SK-N-SH (cell line): ENCODE measurements around the gene PLEKHA8. TPM values are rescaled to one million over a fixed set of nuclear protein-coding genes. Genes with fewer than 3 reads are reported as not detected.

Experiments
- CTCF ChIA-PET: fragments of 300-600, 350-600 bp; formaldehyde crosslinking; extraction: SDS; loops from one replicate; lab custom pipeline; 2021; lab: Yijun Ruan, JAX
- POLR2A ChIA-PET: fragments of 350-600 bp; sonication (Branson Sonifier 250); formaldehyde crosslinking; extraction: SDS; loops from one replicate; lab custom pipeline; 2020; ENCODE audit warnings: antibody characterized with exemption, inconsistent platforms; lab: Yijun Ruan, JAX
- DNase-seq: peaks from one replicate; pipeline ENCODE4 v3.0.0; 2012
- H2AFZ ChIP-seq: fragments of 200-600 bp; sonication (generic); 2 replicates; pipeline ENCODE4 v1.8.1; 2016; ENCODE audit warnings: antibody characterized with exemption, mild to moderate bottlenecking, low read depth
- H3F3A ChIP-seq: fragments of 200-600 bp; sonication (generic); replicated peaks from 2 replicates; pipeline ENCODE3; 2016; ENCODE audit warnings: antibody characterized with exemption, mild to moderate bottlenecking; ENCODE audit not compliant: insufficient read depth
- H3K27ac ChIP-seq, 2 experiments: fragments of 200-500 bp in 1 of 2; fragments of 200-600 bp in 1 of 2; sonication (Bioruptor generic) in 1 of 2; sonication (generic), shearing (Covaris generic) in 1 of 2; 2 replicates each; pipeline versions ENCODE4 v1.5.1 to v1.6.1; 2014 to 2016; ENCODE audit warnings: low read depth in 2 of 2, inconsistent platforms in 1 of 2, low read length in 1 of 2, mild to moderate bottlenecking in 1 of 2, mixed read lengths in 1 of 2
- H3K27me3 ChIP-seq: fragments of 200-600 bp; sonication (generic), shearing (Covaris generic); 2 replicates; pipeline ENCODE4 v1.6.1; 2016; ENCODE audit warnings: mixed run types; ENCODE audit not compliant: insufficient read depth
- H3K36me3 ChIP-seq, 2 experiments: fragments of 200-500 bp in 1 of 2; fragments of 200-600 bp in 1 of 2; sonication (Bioruptor generic) in 1 of 2; sonication (generic) in 1 of 2; replicated peaks in 1 of 2; 2 replicates each; pipeline versions ENCODE3 to v1.5.1; 2014 to 2016; ENCODE audit warnings: low read length in 1 of 2, mild to moderate bottlenecking in 1 of 2; ENCODE audit not compliant: insufficient read depth in 2 of 2, control insufficient read depth in 1 of 2
- H3K4me1 ChIP-seq, 2 experiments: fragments of 200-500 bp in 1 of 2; fragments of 200-600 bp in 1 of 2; sonication (Bioruptor generic) in 1 of 2; sonication (generic), shearing (Covaris generic) in 1 of 2; 2 replicates each; pipeline versions ENCODE4 v1.5.1 to v1.6.1; 2014 to 2016; ENCODE audit warnings: low read depth in 1 of 2, low read length in 1 of 2, mixed run types in 1 of 2; ENCODE audit not compliant: insufficient read depth in 2 of 2, control insufficient read depth in 1 of 2
- H3K4me2 ChIP-seq: fragments of 200-600 bp; sonication (generic), shearing (Covaris generic); 2 replicates; pipeline ENCODE4 v1.6.1; 2017; ENCODE audit warnings: mixed run types
- H3K4me3 ChIP-seq, 2 experiments: fragments of 200-500 bp in 1 of 2; fragments of 200-600 bp in 1 of 2; sonication (Bioruptor generic) in 1 of 2; sonication (generic), shearing (Covaris generic) in 1 of 2; 2 replicates each; pipeline versions ENCODE4 v1.5.1 to v1.8.1; 2014 to 2016; ENCODE audit warnings: low read depth in 2 of 2, inconsistent platforms in 1 of 2, low read length in 1 of 2, mild to moderate bottlenecking in 1 of 2, mixed read lengths in 1 of 2, moderate library complexity in 1 of 2
- H3K79me2 ChIP-seq: fragments of 200-600 bp; sonication (generic); 2 replicates; pipeline ENCODE4 v1.8.1; 2017; ENCODE audit warnings: mild to moderate bottlenecking; ENCODE audit not compliant: insufficient read depth
- H3K9ac ChIP-seq: fragments of 200-600 bp; sonication (generic); 2 replicates; pipeline ENCODE4 v1.6.1; 2017; ENCODE audit warnings: mixed run types
- H3K9me2 ChIP-seq: fragments of 200-600 bp; sonication (generic); 2 replicates; pipeline ENCODE4 v1.6.1; 2017; ENCODE audit warnings: mixed run types
- H3K9me3 ChIP-seq: fragments of 200-600 bp; sonication (generic); 2 replicates; pipeline ENCODE4 v1.6.1; 2017; ENCODE audit warnings: mixed run types, mild to moderate bottlenecking, moderate library complexity
- H4K20me1 ChIP-seq: fragments of 200-600 bp; sonication (generic); 2 replicates; pipeline ENCODE4 v1.6.1; 2017; ENCODE audit warnings: mild to moderate bottlenecking, mixed run types; ENCODE audit not compliant: insufficient read depth
- CHD2 ChIP-seq: fragments of 150-350 bp; IDR thresholded peaks from 2 replicates; pipeline ENCODE4 v1.6.1; 2018; ENCODE audit warnings: low read length; ENCODE audit not compliant: partially characterized antibody
- ELF1 ChIP-seq: IDR thresholded peaks from 2 replicates; pipeline ENCODE4 v1.4.0; 2012
- EZH2phosphoT487 ChIP-seq: fragments of 200-600 bp; sonication (generic); IDR thresholded peaks from 2 replicates; pipeline ENCODE4 v1.6.1; 2017; ENCODE audit warnings: low read depth, mixed run types, mild to moderate bottlenecking, antibody characterized with exemption, moderate library complexity, borderline replicate concordance
- FOSL2 ChIP-seq: IDR thresholded peaks from 2 replicates; pipeline ENCODE4 v1.4.0; 2012; ENCODE audit warnings: low read depth, mild to moderate bottlenecking, moderate library complexity, borderline replicate concordance
- FOXJ3 ChIP-seq: sonication (generic); formaldehyde crosslinking; IDR thresholded peaks from 2 replicates; pipeline ENCODE4 v1.5.1; 2020; ENCODE audit warnings: mild to moderate bottlenecking, missing genetic modification reagents
- FOXM1 ChIP-seq: IDR thresholded peaks from 2 replicates; pipeline ENCODE4 v1.4.0; 2012; ENCODE audit warnings: low read depth, mild to moderate bottlenecking
- GABPA ChIP-seq: IDR thresholded peaks from 2 replicates; pipeline ENCODE4 v1.4.0; 2012; ENCODE audit warnings: low read depth, mild to moderate bottlenecking
- GATA2 ChIP-seq: sonication (generic); formaldehyde crosslinking; IDR thresholded peaks from 2 replicates; pipeline ENCODE4 v1.5.0; 2020; ENCODE audit warnings: mild to moderate bottlenecking, missing genetic modification reagents
- JUND ChIP-seq: IDR thresholded peaks from 2 replicates; pipeline ENCODE4 v1.4.0; 2012
- NRF1 ChIP-seq: IDR thresholded peaks from 2 replicates; pipeline ENCODE4 v1.6.1; 2012; ENCODE audit warnings: low read depth, mild to moderate bottlenecking, low read length
- POLR2AphosphoS5 ChIP-seq: IDR thresholded peaks from 2 replicates; pipeline ENCODE4 v1.6.1; 2012; ENCODE audit warnings: low read depth, low read length
- RAD21 ChIP-seq: IDR thresholded peaks from 2 replicates; pipeline ENCODE4 v1.6.1; 2012; ENCODE audit warnings: mild to moderate bottlenecking, low read length
- SIN3A ChIP-seq: IDR thresholded peaks from 2 replicates; pipeline ENCODE4 v1.6.1; 2012; ENCODE audit warnings: low read depth, mild to moderate bottlenecking, low read length, moderate library complexity, borderline replicate concordance
- SMC3 ChIP-seq: IDR thresholded peaks from 2 replicates; pipeline ENCODE4 v1.6.1; 2012; ENCODE audit warnings: low read depth, low read length, improper control_type of control experiment
- TEAD4 ChIP-seq: IDR thresholded peaks from 2 replicates; pipeline ENCODE4 v1.4.0; 2012; ENCODE audit warnings: mild to moderate bottlenecking, borderline replicate concordance; ENCODE audit not compliant: insufficient read depth
- WGBS: methylation state at CpG from one replicate; pipeline ENCODE4 v1.1.6; 2017; ENCODE audit warnings: low lambda C conversion rate; 5-methylcytosine and 5-hydroxymethylcytosine counted together
- polyA plus RNA-seq, 3 experiments: library from polyadenylated mRNA; depleted of rRNA; stranded (reverse); fragments of >200 nt; gene quantifications; 2 replicates each; pipeline ENCODE4 v1.2.3, GENCODE V29; 2012
- TF ChIP-seq, protein P1 (sequence below): IDR thresholded peaks from 2 replicates; pipeline ENCODE4 v1.6.1; 2012; ENCODE audit warnings: mild to moderate bottlenecking, low read depth, low read length, moderate library complexity
- TF ChIP-seq, protein P2 (sequence below): IDR thresholded peaks from 2 replicates; pipeline ENCODE4 v1.4.0; 2012; ENCODE audit warnings: low read depth
- TF ChIP-seq, protein P3 (sequence below): fragments of 200-600 bp; sonication (generic); IDR thresholded peaks from 2 replicates; pipeline ENCODE4 v1.6.1; 2017; ENCODE audit warnings: antibody characterized with exemption, mild to moderate bottlenecking, moderate library complexity
- TF ChIP-seq, protein P4 (sequence below): IDR thresholded peaks from 2 replicates; pipeline ENCODE4 v1.4.0; 2012; ENCODE audit warnings: low read depth, borderline replicate concordance

Gene PLEKHA8
- polyA plus RNA-seq, 1 of the 3 experiments (the other 2 are of a cell fraction) = 4.9 TPM

DNA sequence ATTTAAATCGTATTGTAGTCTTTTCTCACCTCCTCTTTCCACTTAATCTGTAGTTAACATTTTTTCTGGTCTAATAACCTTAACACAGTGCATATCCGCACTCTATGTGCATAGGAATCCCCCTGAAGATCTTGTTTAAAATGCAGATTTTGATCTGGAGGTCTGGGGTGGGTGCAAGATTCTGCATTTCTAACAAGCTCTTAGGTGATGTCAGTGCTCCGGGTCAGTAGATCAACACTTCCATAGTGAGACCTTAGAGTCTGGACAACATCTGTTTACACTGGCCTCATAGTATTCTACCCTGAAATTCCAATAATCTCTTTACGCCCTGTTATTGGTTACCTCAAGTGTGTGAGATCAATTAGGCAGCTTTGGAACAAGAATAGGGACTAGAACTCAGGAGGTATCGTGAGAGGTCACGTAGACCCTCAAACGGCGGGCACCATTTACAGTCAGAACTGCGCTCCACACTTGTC lies 434 bp upstream of the PLEKHA8 start (continued):
- TF ChIP-seq, protein P1, sequence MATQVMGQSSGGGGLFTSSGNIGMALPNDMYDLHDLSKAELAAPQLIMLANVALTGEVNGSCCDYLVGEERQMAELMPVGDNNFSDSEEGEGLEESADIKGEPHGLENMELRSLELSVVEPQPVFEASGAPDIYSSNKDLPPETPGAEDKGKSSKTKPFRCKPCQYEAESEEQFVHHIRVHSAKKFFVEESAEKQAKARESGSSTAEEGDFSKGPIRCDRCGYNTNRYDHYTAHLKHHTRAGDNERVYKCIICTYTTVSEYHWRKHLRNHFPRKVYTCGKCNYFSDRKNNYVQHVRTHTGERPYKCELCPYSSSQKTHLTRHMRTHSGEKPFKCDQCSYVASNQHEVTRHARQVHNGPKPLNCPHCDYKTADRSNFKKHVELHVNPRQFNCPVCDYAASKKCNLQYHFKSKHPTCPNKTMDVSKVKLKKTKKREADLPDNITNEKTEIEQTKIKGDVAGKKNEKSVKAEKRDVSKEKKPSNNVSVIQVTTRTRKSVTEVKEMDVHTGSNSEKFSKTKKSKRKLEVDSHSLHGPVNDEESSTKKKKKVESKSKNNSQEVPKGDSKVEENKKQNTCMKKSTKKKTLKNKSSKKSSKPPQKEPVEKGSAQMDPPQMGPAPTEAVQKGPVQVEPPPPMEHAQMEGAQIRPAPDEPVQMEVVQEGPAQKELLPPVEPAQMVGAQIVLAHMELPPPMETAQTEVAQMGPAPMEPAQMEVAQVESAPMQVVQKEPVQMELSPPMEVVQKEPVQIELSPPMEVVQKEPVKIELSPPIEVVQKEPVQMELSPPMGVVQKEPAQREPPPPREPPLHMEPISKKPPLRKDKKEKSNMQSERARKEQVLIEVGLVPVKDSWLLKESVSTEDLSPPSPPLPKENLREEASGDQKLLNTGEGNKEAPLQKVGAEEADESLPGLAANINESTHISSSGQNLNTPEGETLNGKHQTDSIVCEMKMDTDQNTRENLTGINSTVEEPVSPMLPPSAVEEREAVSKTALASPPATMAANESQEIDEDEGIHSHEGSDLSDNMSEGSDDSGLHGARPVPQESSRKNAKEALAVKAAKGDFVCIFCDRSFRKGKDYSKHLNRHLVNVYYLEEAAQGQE = no peak
- TF ChIP-seq NRF1 = no peak

DNA sequence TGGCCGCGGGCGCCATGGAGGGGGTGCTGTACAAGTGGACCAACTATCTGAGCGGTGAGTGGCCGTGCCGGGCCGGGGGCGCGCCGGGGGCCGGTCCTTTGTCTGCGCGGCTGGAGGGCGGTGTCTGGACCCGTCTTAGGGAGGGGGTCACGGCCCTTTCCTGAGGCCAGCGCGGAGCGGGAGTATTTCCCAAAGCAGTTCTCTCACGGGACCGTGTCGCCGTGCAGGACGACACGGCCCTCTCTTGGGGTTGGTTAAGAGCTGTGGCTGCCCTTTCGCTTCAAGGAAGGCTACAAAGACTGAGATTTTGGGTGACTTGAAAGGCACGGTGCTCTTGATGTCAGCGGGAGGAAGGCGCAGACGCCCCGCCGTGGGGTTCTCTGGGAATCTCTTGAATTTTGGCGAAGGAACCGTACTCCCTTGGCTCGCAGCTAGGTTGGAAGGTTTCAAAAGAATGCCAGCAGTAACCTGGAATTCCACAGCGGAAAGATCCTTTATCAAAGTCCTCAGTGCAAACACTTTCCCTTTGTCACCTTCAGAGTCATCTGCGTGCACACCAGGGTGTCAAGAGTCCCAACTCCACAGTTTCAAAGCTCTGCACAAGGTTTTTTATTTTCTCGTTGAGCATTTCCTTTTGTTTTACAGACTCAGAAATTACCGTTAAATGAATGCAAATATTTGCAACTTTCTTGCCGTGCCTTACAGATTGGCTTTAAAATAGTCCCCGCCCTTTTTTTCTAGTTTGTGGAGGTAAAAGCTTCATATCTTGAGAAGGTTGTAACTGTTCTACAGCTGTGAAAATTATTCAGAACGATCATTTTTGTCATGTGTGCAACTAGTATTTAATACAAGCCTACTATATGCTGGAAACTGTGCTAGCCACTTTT lies 780 bp downstream of the PLEKHA8 start:
- Histone ChIP-seq H3K4me2 (peak overlapping the region; percentile 86), H2AFZ (peak overlapping the region; percentile 77), H3F3A (peaks cover 10% of the 10 kb centered on the region), H4K20me1 (peaks cover 40% of the 10 kb centered on the region), H3K4me1 (peaks cover 19 to 48% of the 10 kb centered on the region in 2 experiments), H3K27me3 (no peaks in the 10 kb centered on the region), H3K4me3 (peak overlapping the region; percentile 75 to 99), H3K9me3 (no peaks in the 10 kb centered on the region), H3K27ac (peak overlapping the region; percentile 79 to 96), H3K36me3 (peaks cover 0 to 6% of the 10 kb centered on the region in 2 experiments), H3K79me2 (peaks cover 80% of the 10 kb centered on the region), H3K9ac (peak overlapping the region; percentile 75), H3K9me2 (no peaks in the 10 kb centered on the region)
- DNase-seq = no peak
- ChIA-PET CTCF (interaction anchor here (0.6 to 11.9 kb wide), 5 partner anchors 13 to 151 kb away, joined by 3 to 85 read pairs (median 6); no protein-coding TSS in a partner anchor), POLR2A (interaction anchor here (1.0 kb wide), 1 partner anchor 106 kb away, joined by 3 read pairs; the partner anchor contains the start of gene MTURN)
- under 1% methylated on average over 34 of the region's 42 CpGs for WGBS
- TF ChIP-seq POLR2AphosphoS5 (no peak), RAD21 (no peak), FOXM1 (no peak), GABPA (no peak), CHD2 (peak; percentile 9), SIN3A (peak; percentile 75; the same call in 1 of the 2 replicates), ELF1 (no peak), TEAD4 (0 out of 2 replicates have a peak, but pooled peaks have one; percentile 37), FOXJ3 (no peak), FOSL2 (no peak), GATA2 (CRISPR knock-in tag) (no peak), SMC3 (no peak), JUND (no peak), EZH2phosphoT487 (no peak)
- TF ChIP-seq, protein P2, sequence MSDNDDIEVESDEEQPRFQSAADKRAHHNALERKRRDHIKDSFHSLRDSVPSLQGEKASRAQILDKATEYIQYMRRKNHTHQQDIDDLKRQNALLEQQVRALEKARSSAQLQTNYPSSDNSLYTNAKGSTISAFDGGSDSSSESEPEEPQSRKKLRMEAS = peak; percentile 10; the same call in 1 of the 2 replicates
- TF ChIP-seq, protein P3, sequence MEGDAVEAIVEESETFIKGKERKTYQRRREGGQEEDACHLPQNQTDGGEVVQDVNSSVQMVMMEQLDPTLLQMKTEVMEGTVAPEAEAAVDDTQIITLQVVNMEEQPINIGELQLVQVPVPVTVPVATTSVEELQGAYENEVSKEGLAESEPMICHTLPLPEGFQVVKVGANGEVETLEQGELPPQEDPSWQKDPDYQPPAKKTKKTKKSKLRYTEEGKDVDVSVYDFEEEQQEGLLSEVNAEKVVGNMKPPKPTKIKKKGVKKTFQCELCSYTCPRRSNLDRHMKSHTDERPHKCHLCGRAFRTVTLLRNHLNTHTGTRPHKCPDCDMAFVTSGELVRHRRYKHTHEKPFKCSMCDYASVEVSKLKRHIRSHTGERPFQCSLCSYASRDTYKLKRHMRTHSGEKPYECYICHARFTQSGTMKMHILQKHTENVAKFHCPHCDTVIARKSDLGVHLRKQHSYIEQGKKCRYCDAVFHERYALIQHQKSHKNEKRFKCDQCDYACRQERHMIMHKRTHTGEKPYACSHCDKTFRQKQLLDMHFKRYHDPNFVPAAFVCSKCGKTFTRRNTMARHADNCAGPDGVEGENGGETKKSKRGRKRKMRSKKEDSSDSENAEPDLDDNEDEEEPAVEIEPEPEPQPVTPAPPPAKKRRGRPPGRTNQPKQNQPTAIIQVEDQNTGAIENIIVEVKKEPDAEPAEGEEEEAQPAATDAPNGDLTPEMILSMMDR = no peak
- TF ChIP-seq, protein P4, sequence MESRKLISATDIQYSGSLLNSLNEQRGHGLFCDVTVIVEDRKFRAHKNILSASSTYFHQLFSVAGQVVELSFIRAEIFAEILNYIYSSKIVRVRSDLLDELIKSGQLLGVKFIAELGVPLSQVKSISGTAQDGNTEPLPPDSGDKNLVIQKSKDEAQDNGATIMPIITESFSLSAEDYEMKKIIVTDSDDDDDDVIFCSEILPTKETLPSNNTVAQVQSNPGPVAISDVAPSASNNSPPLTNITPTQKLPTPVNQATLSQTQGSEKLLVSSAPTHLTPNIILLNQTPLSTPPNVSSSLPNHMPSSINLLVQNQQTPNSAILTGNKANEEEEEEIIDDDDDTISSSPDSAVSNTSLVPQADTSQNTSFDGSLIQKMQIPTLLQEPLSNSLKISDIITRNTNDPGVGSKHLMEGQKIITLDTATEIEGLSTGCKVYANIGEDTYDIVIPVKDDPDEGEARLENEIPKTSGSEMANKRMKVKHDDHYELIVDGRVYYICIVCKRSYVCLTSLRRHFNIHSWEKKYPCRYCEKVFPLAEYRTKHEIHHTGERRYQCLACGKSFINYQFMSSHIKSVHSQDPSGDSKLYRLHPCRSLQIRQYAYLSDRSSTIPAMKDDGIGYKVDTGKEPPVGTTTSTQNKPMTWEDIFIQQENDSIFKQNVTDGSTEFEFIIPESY = no peak
